IPS-20b (cell line): ENCODE results near the gene ASPSCR1.

Experiments used
- H3K27ac ChIP-seq: one replicate; pipeline ENCODE4 v1.5.1; 2013; ENCODE audit warnings: low read length
- H3K27me3 ChIP-seq: 2 replicates; pipeline ENCODE4 v1.6.1; 2013; ENCODE audit warnings: mild to moderate bottlenecking, low read length, inconsistent platforms; ENCODE audit not compliant: insufficient read depth
- H3K36me3 ChIP-seq: 2 replicates; pipeline ENCODE4 v1.6.1; 2013; ENCODE audit warnings: low read depth, mild to moderate bottlenecking, inconsistent platforms, low read length, moderate library complexity; ENCODE audit not compliant: insufficient read depth
- H3K4me1 ChIP-seq: 2 replicates; pipeline ENCODE4 v1.6.1; 2013; ENCODE audit warnings: mild to moderate bottlenecking, control low read depth, inconsistent platforms, low read length, moderate library complexity; ENCODE audit not compliant: insufficient read depth
- H3K4me3 ChIP-seq: 2 replicates; pipeline ENCODE4 v1.5.1; 2013; ENCODE audit warnings: mild to moderate bottlenecking, low read length, inconsistent platforms
- H3K9ac ChIP-seq: 2 replicates; pipeline ENCODE4 v1.6.1; 2013; ENCODE audit warnings: low read depth, mild to moderate bottlenecking, inconsistent platforms, low read length, moderate library complexity
- H3K9me3 ChIP-seq: 2 replicates; pipeline ENCODE4 v1.6.1; 2013; ENCODE audit warnings: mild to moderate bottlenecking, low read depth, low read length, inconsistent platforms; ENCODE audit not compliant: insufficient read depth

The ASPSCR1 gene

DNA sequence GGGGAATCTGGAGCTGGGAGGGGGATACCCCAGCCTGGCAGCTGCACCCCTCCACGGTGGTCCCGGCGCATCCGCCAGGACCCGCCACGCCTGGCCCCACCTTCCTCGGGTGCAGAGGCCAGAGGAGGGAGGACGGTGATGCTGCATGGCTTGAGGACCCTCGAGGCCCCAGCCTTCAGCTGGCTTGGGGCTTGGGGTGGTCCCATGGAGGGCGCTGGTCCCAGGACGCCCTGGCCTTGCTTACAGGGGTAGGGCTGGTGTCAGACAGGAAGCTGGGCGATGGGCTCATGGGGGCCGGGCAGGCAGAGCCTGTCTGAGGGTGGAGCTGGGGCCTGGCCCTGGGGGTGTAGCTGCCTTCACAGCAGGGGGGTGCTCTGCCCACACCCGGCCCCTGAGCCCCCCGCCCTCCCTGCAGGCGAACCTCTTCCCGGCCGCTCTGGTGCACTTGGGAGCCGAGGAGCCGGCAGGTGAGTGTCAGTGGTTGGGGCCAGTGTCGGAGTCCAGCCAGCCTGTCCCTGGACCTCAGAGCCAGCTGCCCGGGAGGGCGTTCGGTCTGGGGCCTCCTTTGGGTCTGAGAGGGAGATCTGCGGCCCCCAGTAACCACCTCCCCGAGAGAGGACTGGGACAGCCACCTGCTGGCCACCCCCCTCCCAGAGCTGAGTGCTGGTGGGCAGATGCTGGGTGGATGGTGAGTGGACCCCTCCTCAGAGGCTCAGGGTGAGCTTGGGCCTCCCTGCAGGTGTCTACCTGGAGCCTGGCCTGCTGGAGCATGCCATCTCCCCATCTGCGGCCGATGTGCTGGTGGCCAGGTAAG is 38.8 kb downstream of the ASPSCR1 start:
- no peak overlapping the region for H3K27ac ChIP-seq
- no peak overlapping the region for H3K9ac ChIP-seq
- peaks cover 5% of the 10 kb centered on the region; the same call in 1 of the 2 replicates for H3K36me3 ChIP-seq
- no peak overlapping the region for H3K4me3 ChIP-seq
- H3K9me3 ChIP-seq: no peaks in the 10 kb centered on the region
- no peaks in the 10 kb centered on the region; the same call in 1 of the 2 replicates for H3K4me1 ChIP-seq
- H3K27me3 ChIP-seq: no peaks in the 10 kb centered on the region

DNA sequence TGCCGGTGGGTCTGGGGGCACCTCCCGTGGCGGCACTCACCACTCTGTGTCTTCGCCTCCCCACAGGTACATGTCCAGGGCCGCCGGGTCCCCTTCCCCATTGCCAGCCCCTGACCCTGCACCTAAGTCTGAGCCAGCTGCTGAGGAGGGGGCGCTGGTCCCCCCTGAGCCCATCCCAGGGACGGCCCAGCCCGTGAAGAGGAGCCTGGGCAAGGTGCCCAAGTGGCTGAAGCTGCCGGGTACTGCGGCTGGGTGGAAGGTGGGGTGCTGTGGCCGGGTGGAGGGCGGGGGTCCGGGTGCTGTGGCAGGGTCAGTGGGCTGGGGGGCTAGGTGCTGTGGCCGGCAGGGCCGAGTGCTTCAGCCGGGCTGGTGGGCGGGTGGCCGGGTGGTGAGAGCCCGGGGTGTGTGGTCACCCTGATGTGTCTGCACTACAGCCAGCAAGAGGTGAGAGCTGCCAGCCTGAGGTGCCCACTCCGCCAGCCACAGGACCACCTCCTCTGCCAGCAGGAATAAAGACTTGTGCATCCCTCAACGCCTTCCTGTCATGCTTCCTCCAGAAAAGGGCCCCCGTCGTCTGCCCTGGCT is 39.5 kb downstream of the ASPSCR1 start:
- Histone ChIP-seq H3K4me1 (peaks cover 3% of the 10 kb centered on the region), H3K27ac (no peak overlapping the region)

DNA sequence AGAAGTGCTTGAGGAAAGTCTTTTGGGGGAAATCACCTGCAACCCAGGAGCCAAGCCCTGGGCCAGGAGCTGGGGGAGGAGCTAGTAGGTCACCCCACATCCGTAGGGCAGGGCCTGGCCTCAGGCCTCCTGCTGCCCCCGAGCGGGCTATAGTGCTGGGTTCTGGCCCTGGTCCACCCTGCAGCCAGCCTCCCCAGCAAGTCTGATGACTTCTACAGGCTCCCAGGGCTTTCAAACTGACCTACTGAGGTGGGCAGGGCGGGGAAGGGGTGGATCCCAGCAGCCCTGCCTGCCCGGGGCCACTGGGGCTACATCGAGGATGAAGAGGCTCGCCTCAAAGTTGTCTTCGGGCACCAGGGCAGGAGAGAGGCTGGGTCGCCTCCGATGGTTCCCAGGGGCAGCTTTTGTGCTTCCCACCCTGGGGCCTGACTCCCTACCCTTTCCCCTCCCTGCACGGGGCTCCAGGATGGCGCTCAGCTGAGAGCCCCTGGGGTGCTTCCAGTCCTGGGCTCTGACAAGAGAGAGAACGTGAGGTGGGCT is 40.3 kb downstream of the ASPSCR1 start:
- Histone ChIP-seq H3K36me3 (peaks cover 5% of the 10 kb centered on the region; the same call in 1 of the 2 replicates), H3K9ac (no peak overlapping the region), H3K9me3 (no peaks in the 10 kb centered on the region), H3K4me3 (no peak overlapping the region), H3K27me3 (no peaks in the 10 kb centered on the region), H3K4me1 (peaks cover 3% of the 10 kb centered on the region), H3K27ac (no peak overlapping the region)

More for the DNA sequence above, 39.5 kb downstream of the ASPSCR1 start:
- no peaks in the 10 kb centered on the region for H3K9me3 ChIP-seq
- H3K9ac ChIP-seq: no peak overlapping the region
- H3K4me3 ChIP-seq: no peak overlapping the region
- H3K36me3 ChIP-seq: peaks cover 5% of the 10 kb centered on the region; the same call in 1 of the 2 replicates
- no peaks in the 10 kb centered on the region for H3K27me3 ChIP-seq

DNA sequence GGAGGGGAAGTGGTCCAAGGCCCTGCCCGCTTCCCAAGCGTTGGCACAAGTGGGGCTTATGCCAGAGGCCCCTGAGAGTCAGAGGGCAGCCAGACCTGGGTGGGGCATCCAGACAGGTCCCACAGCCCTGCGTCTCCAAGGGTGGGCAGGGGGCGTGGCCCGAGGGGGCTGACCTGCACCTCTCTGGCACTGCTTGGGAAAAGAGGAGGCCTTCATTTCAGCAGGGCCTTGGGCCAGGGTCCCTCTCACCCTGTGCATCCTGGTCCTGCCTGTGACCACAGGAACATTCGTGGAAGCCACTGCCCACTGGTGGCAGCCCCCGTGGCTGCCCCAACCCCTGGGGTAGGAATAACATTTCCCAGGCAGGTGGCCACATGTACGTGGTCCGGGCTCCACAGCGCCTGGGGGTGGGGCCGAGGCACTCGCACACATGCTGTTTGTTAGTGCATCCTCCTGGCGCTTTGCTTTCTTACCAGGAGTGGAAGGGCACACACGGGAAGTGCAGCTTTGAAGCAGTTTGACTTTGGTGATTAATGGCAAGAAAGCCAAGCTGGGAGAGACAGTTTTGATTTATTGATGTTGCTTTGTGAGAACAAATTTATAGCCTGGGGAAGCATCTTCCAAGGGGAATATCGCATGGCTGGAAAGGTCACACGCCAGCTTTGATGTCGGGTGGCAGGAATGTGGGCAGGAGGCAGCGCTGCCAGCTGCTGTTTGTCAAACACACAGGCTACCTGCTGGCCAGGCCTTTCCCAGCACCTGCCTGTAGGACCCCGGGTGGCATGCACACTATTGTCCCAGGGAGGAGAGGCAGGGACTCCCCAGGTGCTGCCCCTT is 40.9 kb downstream of the ASPSCR1 start:
- Histone ChIP-seq H3K27ac (no peak overlapping the region), H3K4me1 (peaks cover 3% of the 10 kb centered on the region), H3K36me3 (peaks cover 5% of the 10 kb centered on the region; the same call in 1 of the 2 replicates)

DNA sequence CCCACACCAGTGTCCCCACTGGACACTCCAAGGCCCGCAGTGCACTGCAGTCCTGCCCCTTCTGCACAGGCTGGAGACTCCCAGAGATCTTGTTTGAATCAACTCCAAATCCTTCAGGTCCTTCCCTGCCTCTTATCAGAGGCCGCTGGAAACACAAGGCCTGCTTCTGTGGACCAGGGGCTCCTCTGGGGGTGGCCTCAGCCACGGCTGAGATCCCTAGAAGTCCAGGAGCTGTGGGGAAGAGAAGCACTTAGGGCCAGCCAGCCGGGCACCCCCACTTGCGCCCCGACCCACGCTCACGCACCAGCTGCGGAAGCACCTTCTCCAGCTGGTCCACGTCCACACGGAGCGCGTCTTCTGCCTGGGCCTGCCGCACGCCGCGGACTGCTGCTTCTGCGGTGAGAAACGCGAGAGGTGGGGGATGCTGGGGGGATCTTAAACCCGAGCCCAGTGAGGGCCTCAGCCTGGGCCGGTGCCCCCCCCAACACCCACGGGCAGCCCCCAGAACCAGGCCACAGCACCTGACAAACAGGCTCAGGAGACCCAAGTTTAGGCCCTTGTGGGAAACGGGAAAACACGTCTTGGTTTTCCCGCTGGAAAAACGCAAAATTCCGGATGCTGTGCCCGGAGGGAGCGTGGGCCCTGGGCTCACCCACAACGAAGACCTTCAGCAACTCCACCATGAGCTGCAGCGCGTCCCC is 41.7 kb downstream of the ASPSCR1 start:
- H3K9ac ChIP-seq: no peak overlapping the region
- peaks cover 3% of the 10 kb centered on the region for H3K4me1 ChIP-seq
- H3K27ac ChIP-seq: no peak overlapping the region
- H3K9me3 ChIP-seq: no peaks in the 10 kb centered on the region
- H3K27me3 ChIP-seq: no peaks in the 10 kb centered on the region
- peaks cover 5% of the 10 kb centered on the region; the same call in 1 of the 2 replicates for H3K36me3 ChIP-seq
- no peak overlapping the region for H3K4me3 ChIP-seq

More for the DNA sequence above, 40.9 kb downstream of the ASPSCR1 start:
- H3K9ac ChIP-seq: no peak overlapping the region
- no peaks in the 10 kb centered on the region for H3K27me3 ChIP-seq
- H3K9me3 ChIP-seq: no peaks in the 10 kb centered on the region
- H3K4me3 ChIP-seq: no peak overlapping the region

DNA sequence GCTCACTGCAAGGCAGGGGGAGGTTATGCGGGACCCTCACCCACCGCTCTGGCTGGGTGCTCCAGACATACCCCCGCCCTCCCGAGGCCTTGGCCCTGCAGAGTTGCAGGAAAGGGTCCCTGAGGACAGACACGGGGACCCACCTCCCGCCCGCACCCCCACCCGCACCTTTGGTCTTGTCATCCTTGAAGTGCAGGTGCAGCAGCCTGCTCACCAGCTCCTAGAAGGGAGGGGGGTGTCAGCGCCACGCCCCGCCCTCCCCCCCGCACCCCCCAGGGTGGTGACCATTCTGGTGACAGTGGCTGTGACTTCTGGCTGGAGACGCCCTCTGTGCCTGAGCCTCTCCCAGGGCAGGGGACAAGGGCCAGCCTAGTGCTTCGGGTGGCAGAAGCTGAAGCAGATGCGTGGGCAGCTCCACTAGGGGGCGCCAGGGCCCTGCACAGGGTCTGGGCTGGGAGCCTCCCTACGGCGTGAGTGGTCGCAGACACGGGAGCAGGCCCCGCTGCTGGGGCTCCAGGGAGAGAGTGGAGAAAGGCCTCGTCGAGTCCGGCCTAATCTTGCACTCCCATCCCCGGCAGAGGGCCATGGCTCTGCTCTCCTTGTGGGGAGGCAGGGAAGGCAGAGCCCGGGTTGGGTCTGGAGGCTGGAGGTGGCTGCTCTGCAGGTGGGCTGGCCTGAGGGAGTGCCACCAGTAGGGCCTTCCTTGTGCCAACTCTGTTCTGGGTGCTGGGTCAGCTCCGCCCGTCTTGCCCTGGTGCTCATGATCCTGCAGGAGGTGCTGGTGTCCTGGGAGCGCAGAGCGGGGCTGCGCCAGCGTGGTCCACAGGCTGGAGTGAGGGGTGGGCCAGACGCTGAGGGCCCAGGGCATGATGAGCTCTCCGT is 42.5 kb downstream of the ASPSCR1 start:
- no peak overlapping the region for H3K4me3 ChIP-seq
- H3K4me1 ChIP-seq: peaks cover 3% of the 10 kb centered on the region
- H3K27me3 ChIP-seq: no peaks in the 10 kb centered on the region
- H3K36me3 ChIP-seq: peaks cover 5% of the 10 kb centered on the region; the same call in 1 of the 2 replicates
- no peak overlapping the region for H3K27ac ChIP-seq
- no peaks in the 10 kb centered on the region for H3K9me3 ChIP-seq
- no peak overlapping the region for H3K9ac ChIP-seq

DNA sequence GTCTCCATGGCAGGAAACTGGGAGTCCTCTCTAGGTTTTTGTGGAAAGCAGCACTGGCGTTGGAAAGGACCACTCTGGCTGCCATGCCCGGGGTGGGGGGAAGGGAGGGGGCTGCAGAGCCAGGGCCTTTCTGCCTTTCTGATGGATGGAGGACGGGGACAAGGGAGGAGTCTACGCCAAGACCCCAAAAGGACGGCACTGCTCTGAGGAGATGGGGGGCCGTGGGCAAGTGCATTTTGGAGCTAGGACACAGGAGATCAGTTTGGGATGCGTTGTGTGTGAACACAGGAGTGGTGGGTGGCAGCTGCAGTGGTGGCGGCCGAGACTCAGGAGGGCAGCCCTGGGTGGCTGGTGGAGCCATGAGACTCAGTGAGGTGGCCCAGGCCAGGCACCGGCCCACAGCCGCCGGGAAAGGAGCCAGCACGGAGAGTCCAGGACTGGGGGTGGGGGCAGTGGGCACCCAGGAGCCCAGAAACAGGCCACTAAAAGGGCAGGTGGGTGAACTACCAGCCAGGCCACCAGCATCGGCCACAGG is 43.2 kb downstream of the ASPSCR1 start:
- H3K9ac ChIP-seq: no peak overlapping the region
- no peaks in the 10 kb centered on the region for H3K27me3 ChIP-seq
- H3K36me3 ChIP-seq: peaks cover 5% of the 10 kb centered on the region; the same call in 1 of the 2 replicates
- peaks cover 3% of the 10 kb centered on the region for H3K4me1 ChIP-seq
- H3K9me3 ChIP-seq: no peaks in the 10 kb centered on the region
- H3K27ac ChIP-seq: no peak overlapping the region
- H3K4me3 ChIP-seq: no peak overlapping the region

DNA sequence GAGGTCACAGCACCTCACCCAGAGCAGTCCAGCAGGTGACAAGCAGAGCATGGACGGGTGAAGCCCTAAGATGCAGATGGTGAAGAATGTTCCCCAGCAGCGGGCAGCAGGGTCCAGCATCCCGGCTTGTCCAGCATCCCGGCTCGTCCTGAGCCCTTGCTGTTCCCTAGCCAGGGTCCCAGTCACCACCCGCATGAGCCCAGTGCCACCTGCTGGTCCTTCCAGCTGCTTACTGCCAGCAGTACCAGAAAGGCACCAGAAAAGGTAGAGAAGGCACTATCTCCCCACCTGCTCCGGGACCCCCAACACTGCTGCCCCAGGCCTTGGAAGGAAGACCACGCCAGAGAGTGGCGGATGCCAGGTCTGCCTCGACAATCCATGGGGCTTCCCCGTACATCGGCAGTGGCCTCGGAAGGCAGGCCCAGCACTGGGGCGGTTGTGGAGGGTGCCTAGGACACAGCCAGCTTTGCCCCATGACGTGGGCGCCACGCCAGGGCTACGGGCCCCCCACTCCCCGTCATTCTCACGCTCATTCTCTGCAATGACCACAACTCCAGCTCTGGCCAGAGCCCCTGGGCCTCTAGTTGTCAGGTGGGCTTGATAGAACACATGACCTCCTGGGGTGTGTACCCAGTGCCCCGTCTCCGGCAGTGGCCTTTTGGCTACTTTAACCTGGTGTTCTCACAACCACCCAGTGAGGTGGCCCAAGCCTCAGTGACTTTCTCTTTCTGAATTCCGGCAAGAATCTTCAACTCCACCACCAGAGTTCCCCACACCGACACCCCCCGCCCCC is 43.9 kb downstream of the ASPSCR1 start:
- Histone ChIP-seq H3K4me1 (peaks cover 3% of the 10 kb centered on the region), H3K9me3 (no peaks in the 10 kb centered on the region), H3K27me3 (no peaks in the 10 kb centered on the region), H3K36me3 (peaks cover 5% of the 10 kb centered on the region; the same call in 1 of the 2 replicates), H3K27ac (no peak overlapping the region), H3K4me3 (peak overlapping the region; percentile 90), H3K9ac (peak overlapping the region; percentile 90)

DNA sequence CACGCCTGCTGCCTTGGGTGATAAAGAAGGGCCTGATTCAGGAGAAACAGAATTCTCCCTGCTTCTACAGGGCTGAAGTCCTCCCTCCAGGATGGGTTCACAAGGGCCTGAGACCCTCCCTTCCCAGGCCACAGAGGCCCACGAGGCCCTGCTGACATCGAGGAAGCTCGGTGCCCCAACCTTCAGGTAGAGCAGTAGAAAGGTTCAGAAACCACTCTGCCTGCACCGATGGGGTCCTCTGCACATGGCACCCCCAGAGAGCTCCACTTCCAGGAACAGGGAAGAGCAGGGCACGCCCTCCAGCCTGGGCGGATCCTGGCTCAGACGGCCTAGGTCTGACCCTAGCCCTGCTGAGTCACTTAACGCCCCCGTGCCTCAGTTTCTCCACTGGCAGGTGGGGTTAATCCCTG is 44.5 kb downstream of the ASPSCR1 start:
- H3K9me3 ChIP-seq: no peaks in the 10 kb centered on the region
- H3K9ac ChIP-seq: peak overlapping the region; percentile 90
- peak overlapping the region; percentile 90 for H3K4me3 ChIP-seq
- H3K27ac ChIP-seq: no peak overlapping the region
- peaks cover 3% of the 10 kb centered on the region for H3K4me1 ChIP-seq
- peaks cover 5% of the 10 kb centered on the region; the same call in 1 of the 2 replicates for H3K36me3 ChIP-seq
- no peaks in the 10 kb centered on the region for H3K27me3 ChIP-seq
